Mucosa of gallbladder (tissue), 1 donor: Measurements from ENCODE around the gene EMP2. TPM values are rescaled to one million over a fixed set of nuclear protein-coding genes. Genes with fewer than 3 reads are reported as not detected.
"Not testable (repeated sequence)": the region's sequence is repeated elsewhere in the genome, so short reads cannot be mapped to it uniquely, and the experiment has no call there.

ENCODE experiments used
- DNase-seq: peaks from one replicate; pipeline ENCODE4 v3.0.0-alpha.2; 2020; ENCODE audit warnings: low spot score
- total RNA-seq: library from RNA; stranded (reverse); gene quantifications from one replicate; pipeline ENCODE4 v1.2.1, GENCODE V29; 2021
- donor health status: DM: no; HTN: no; CAD: no.

The EMP2 gene
- total RNA-seq, 1 donor from 2014 or later = 38.3 TPM

GRCh38 chr16:10578474-10579316 is 1.7 kb downstream of the EMP2 start:
- no peak for DNase-seq

- DNase-seq = no peak
Measured at GRCh38 chr16:10577305-10578202, 2.8 kb downstream of the EMP2 start.

- no peak for DNase-seq
Measured at GRCh38 chr16:10576390-10577304, 3.8 kb downstream of the EMP2 start.

GRCh38 chr16:10575506-10576130 is 4.8 kb downstream of the EMP2 start:
- no peak for DNase-seq

- no peak for DNase-seq
Measured at GRCh38 chr16:10572611-10573010, 7.8 kb downstream of the EMP2 start.

GRCh38 chr16:10571354-10571753 is 9.0 kb downstream of the EMP2 start:
- no peak for DNase-seq

- DNase-seq = no peak
Measured at GRCh38 chr16:10569621-10570020, 10.8 kb downstream of the EMP2 start.

GRCh38 chr16:10566613-10567012 is 13.8 kb downstream of the EMP2 start:
- DNase-seq = no peak

- DNase-seq = no peak
Measured at GRCh38 chr16:10565167-10565566, 15.2 kb downstream of the EMP2 start.

GRCh38 chr16:10564591-10564990 is 15.8 kb downstream of the EMP2 start:
- DNase-seq = no peak

- no peak for DNase-seq
Measured at GRCh38 chr16:10562361-10562899, 18.0 kb downstream of the EMP2 start.

- DNase-seq = no peak
Measured at GRCh38 chr16:10561425-10561824, 19.0 kb downstream of the EMP2 start.

- no peak for DNase-seq
Measured at GRCh38 chr16:10561001-10561400, 19.4 kb downstream of the EMP2 start.

- DNase-seq = not testable (repeated sequence)
Measured at GRCh38 chr16:10559792-10560191, 20.6 kb downstream of the EMP2 start.

GRCh38 chr16:10558746-10559641 is 21.4 kb downstream of the EMP2 start:
- peak; percentile 37 for DNase-seq

- no peak for DNase-seq
Measured at GRCh38 chr16:10558305-10558704, 22.1 kb downstream of the EMP2 start.

- no peak for DNase-seq
Measured at GRCh38 chr16:10557750-10558149, 22.6 kb downstream of the EMP2 start.

- no peak for DNase-seq
Measured at GRCh38 chr16:10556236-10556635, 24.2 kb downstream of the EMP2 start.

GRCh38 chr16:10554569-10554968 is 25.8 kb downstream of the EMP2 start:
- DNase-seq = no peak

GRCh38 chr16:10552998-10553491 is 27.4 kb downstream of the EMP2 start:
- DNase-seq = peak; percentile 30
